Heart right ventricle (tissue), 16 donors: ENCODE measurements around the gene C1orf105. TPM values are rescaled to one million over a fixed set of nuclear protein-coding genes. Genes with fewer than 3 reads are reported as not detected.

Experiments used
- ATAC-seq, 8 donors: fragments of 200-7000 bp; cut with Tn5 transposase; one replicate each; pipeline ENCODE4 v1.9.1; 2020; ENCODE audit warnings: mild to moderate bottlenecking in 8 of 8, moderate library complexity in 8 of 8, moderate number of reproducible peaks in 1 of 8
- DNase-seq, 2 donors: peaks; one replicate each; pipeline ENCODE4 v3.0.0-alpha.2; 2020
- H3K27ac ChIP-seq, 10 donors: fragments of 200-600 bp; sonication (generic) in 2 of 10; one replicate each; pipeline versions ENCODE4 v1.5.0 to v1.8.0; 2020 to 2022; ENCODE audit warnings: mild to moderate bottlenecking in 3 of 10
- H3K27me3 ChIP-seq, 7 donors: fragments of 200-600 bp; one replicate each; pipeline ENCODE4 v1.8.0; 2021 to 2022; ENCODE audit warnings: mild to moderate bottlenecking in 2 of 7
- H3K36me3 ChIP-seq, 9 donors: fragments of 200-600 bp; sonication (generic) in 1 of 9; one replicate each; pipeline versions ENCODE4 v1.5.0 to v1.8.0; 2020 to 2022; ENCODE audit warnings: mild to moderate bottlenecking in 2 of 9
- H3K4me1 ChIP-seq, 9 donors: fragments of 200-600 bp; sonication (generic) in 1 of 9; one replicate each; pipeline versions ENCODE4 v1.5.0 to v1.8.0; 2020 to 2022; ENCODE audit warnings: mild to moderate bottlenecking in 4 of 9
- H3K4me3 ChIP-seq, 10 donors: fragments of 200-600 bp; sonication (generic) in 2 of 10; one replicate each; pipeline versions ENCODE4 v1.5.0 to v1.8.0; 2020 to 2022; ENCODE audit warnings: mild to moderate bottlenecking in 7 of 10, moderate library complexity in 2 of 10
- H3K9me3 ChIP-seq, 11 donors: fragments of 200-600 bp in 10 of 11; sonication (generic) in 2 of 11; one replicate each; pipeline versions ENCODE4 v1.5.0 to v1.8.0; 2013 to 2022; ENCODE audit warnings: mild to moderate bottlenecking in 2 of 11, control low read depth in 1 of 11, moderate library complexity in 1 of 11
- WGBS, 2 donors: extraction: QIAGEN DNeasy Blood & Tissue Kit; methylation state at CpG; one replicate each; pipeline ENCODE4 v1.1.7; 2013; ENCODE audit warnings: inconsistent platforms in 1 of 2; 5-methylcytosine and 5-hydroxymethylcytosine counted together
- intact Hi-C, 10 donors: fragments of 100-400 bp; cut with DNase I; formaldehyde crosslinking; loops; one replicate each; pipeline versions ENCODE4 v1.11.1 to v1.14.2; 2022
- polyA plus RNA-seq, 2 donors: library from polyadenylated mRNA; stranded (reverse); fragments of 200-250 nt; gene quantifications; one replicate each; pipeline ENCODE4 v1.2.3, GENCODE V29; 2013
- total RNA-seq, 10 donors: library from RNA; stranded (reverse); fragmentation: NEBNext Ultra II Directional in 3 of 10; extraction: Animal tissue kit (Norgen Biotek cat#: 25700) in 3 of 10; gene quantifications; one replicate each; pipeline versions ENCODE4 v1.2.1 to v1.2.4, GENCODE V29; 2021 to 2023
- TF ChIP-seq, protein P1 (sequence below), 9 donors: fragments of 200-600 bp; sonication (generic) in 2 of 9; IDR thresholded peaks; one replicate each; pipeline versions ENCODE4 v1.5.0 to v1.8.0; 2021 to 2022; ENCODE audit warnings: antibody characterized with exemption in 9 of 9, mild to moderate bottlenecking in 5 of 9, moderate library complexity in 1 of 9
- donor health status: Arrhythmogenic right ventricular cardiomyopathy.
- donor health status: ischemic (EF 13 %, LVEDD 7.1; RV severe dilation, severe dysfunction).
- donor health status: healthy with polysubstance abuse.
- donor health status: DM: no; HTN: yes; CAD: no.
- donor health status: DM: no; HTN: no; CAD: no.
- donor health status: ischemic (EF 25% LVEDD 6.9; RV normal size, moderate dysfunction).
- donor health status: ischemic (EF 25% LVEDD 5.7; RV mildly dilated, moderate dysfunction).
- donor health status: healthy.
- donor health status: DM: yes; HTN: yes; CAD: no.
- donor health status: Ischemic cardiomyopathy.
- donor health status: ischemic (EF 35%, LVEDD 5.7; RV mildly dilated, moderate dysfunction).
- donor health status: nonischemic (EF 11% LVEDD 7.7; RV severe dilation, severe dysfunction).
- donor health status: DM: yes; HTN: yes; CAD: no.
- donor health status: PGD.
- donor health status: ischemic (EF 29% LVEDD 5.4; RV normal size, mild dysfunction).
- donor health status: nonischemic (EF 23%, LVEDD 6.1; RV moderate dilation, normal function).

Gene C1orf105
- total and polyA plus RNA-seq, 12 donors, result 1.1 to 52.7 (median 8.6) TPM

DNA sequence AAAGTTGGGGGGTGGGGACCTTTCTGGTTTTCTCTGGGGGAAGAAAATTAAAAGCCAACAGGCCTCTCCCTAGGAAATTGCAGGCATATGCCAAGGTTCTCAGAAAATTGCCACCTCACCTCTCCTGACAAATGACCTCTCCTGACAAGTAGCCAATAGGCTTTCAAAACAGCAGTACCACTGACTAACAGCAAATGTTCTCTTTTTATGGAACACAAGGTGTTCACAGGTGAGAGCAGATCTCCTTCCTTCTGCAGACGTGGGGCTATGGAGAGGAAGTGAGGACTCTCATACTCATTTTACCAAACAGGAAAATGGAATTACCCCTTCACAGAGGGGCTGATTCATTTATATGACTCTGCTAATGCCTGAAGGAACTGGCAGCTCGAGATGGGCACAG is 79.7 kb downstream of the C1orf105 start:
- no peaks in the 10 kb centered on the region for H3K9me3 ChIP-seq
- no peaks in the 10 kb centered on the region for H3K27me3 ChIP-seq
- WGBS, 2 donors, result 82 to 84% methylated on average over 2 of the region's 2 CpGs
- no peak for DNase-seq
- no peak overlapping the region for H3K27ac ChIP-seq
- H3K4me1 ChIP-seq, result peaks cover 0 to 37% (median 5%) of the 10 kb centered on the region in 9 donors
- intact Hi-C loops, result no loop called here
- no peaks in the 10 kb centered on the region for H3K36me3 ChIP-seq
- no peak for ATAC-seq
- TF ChIP-seq, protein P1, sequence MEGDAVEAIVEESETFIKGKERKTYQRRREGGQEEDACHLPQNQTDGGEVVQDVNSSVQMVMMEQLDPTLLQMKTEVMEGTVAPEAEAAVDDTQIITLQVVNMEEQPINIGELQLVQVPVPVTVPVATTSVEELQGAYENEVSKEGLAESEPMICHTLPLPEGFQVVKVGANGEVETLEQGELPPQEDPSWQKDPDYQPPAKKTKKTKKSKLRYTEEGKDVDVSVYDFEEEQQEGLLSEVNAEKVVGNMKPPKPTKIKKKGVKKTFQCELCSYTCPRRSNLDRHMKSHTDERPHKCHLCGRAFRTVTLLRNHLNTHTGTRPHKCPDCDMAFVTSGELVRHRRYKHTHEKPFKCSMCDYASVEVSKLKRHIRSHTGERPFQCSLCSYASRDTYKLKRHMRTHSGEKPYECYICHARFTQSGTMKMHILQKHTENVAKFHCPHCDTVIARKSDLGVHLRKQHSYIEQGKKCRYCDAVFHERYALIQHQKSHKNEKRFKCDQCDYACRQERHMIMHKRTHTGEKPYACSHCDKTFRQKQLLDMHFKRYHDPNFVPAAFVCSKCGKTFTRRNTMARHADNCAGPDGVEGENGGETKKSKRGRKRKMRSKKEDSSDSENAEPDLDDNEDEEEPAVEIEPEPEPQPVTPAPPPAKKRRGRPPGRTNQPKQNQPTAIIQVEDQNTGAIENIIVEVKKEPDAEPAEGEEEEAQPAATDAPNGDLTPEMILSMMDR (IDR thresholded peaks at IDR 0.05), result no peak
- H3K4me3 ChIP-seq, result no peak overlapping the region

DNA sequence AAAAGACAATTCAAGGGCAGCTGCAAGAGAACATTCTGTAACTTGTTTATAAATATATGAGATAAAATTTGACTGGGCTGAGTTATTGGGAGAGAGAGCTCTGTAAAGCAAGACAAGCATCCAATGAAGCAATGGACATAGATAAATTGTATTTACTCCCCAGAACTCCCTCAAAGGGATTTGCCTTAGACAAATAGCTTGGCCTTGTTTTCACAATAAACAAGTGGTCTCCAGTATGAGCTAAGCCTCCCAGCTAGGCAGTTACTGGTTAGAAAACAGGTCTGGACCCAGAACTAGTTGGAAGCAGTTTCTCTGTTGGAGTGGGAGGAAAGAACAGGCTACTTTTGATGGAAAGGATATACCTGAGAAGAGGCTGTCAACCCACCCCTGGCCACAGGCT is 87.3 kb downstream of the C1orf105 start:
- Histone ChIP-seq H3K4me3 (no peak overlapping the region), H3K27me3 (no peaks in the 10 kb centered on the region), H3K27ac (no peak overlapping the region), H3K9me3 (no peaks in the 10 kb centered on the region), H3K4me1 (peaks cover 0 to 4% (median 0%) of the 10 kb centered on the region in 9 donors), H3K36me3 (no peaks in the 10 kb centered on the region)
- TF ChIP-seq, protein P1 (IDR thresholded peaks at IDR 0.05), result no peak
- ATAC-seq (no peak), DNase-seq (no peak)
- intact Hi-C loops, result no loop called here

DNA sequence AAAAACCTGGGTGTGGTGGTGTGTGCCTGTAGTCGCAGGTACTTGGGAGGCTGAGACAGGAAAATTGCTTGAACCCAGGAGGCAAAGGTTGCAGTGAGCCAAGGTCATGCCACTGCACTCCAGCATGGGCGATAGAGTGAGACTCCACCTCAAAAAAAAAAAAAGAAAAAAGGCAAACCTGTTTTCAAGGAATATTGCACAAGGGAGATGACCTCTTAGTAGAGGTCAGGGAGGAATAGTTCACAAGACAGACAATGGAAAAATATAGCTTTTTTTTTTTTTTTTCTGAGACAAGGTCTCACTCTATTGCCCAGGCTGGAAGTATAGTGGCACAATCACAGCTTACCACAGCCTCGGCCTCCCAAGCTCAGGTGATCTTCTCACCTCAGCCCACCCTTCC is 90.0 kb downstream of the C1orf105 start:
- intact Hi-C loops, result no loop called here
- WGBS, 2 donors, result 92 to 96% methylated on average over 3 of the region's 3 CpGs
- Histone ChIP-seq H3K27ac (no peak overlapping the region), H3K4me3 (no peak overlapping the region), H3K36me3 (no peaks in the 10 kb centered on the region), H3K4me1 (peaks cover 0 to 4% (median 0%) of the 10 kb centered on the region in 9 donors), H3K27me3 (no peaks in the 10 kb centered on the region), H3K9me3 (no peaks in the 10 kb centered on the region)
- TF ChIP-seq, protein P1 (IDR thresholded peaks at IDR 0.05), result no peak
- ATAC-seq, result no peak
- no peak for DNase-seq

DNA sequence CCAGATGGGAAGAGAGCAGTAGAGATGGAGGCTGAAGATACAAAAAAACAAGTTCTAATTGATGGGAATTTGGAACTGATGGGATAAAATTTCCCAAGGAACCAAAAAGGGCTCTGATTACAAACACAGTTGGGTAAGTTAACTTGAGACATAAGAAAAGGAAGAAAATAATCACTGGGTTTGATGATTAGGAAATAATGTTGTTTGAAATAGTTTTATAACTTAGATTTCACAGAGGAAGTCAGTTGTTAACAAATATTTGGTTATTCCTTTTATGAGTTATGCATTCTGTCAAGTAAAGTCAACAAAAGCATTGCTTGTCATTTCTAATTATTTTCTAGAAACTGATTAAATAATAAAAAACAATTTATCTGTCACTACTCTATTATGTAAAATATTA is 92.1 kb downstream of the C1orf105 start:
- TF ChIP-seq, protein P1 (IDR thresholded peaks at IDR 0.05), result no peak
- intact Hi-C loops, result no loop called here
- no peak overlapping the region for H3K27ac ChIP-seq
- no peaks in the 10 kb centered on the region for H3K9me3 ChIP-seq
- no peaks in the 10 kb centered on the region for H3K36me3 ChIP-seq
- DNase-seq (no peak), ATAC-seq (no peak)
- H3K27me3 ChIP-seq, result no peaks in the 10 kb centered on the region
- H3K4me1 ChIP-seq, result peaks cover 0 to 13% (median 0%) of the 10 kb centered on the region in 9 donors
- no peak overlapping the region for H3K4me3 ChIP-seq

DNA sequence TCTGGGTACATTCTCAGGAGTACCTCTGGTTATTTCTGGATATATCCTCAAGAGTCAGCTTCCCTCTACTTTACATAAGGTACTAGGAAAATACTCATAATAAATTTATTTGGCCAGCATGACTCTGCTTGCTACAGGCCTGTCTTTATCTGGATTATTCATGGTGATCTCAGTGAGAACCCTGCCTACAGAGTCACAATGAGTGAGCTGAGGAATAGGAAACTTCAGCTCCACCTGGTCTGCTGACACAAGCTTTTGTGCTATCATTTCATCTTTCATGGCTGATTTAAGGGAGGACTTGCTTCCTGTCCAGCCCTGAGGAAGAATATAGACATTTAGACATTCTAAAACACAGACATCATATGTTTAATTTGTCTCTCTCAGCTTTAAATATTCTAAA is 93.0 kb downstream of the C1orf105 start:
- Histone ChIP-seq H3K9me3 (no peaks in the 10 kb centered on the region), H3K27me3 (no peaks in the 10 kb centered on the region), H3K4me1 (peaks cover 0 to 13% (median 0%) of the 10 kb centered on the region in 9 donors), H3K36me3 (no peaks in the 10 kb centered on the region), H3K27ac (no peak overlapping the region), H3K4me3 (no peak overlapping the region)
- intact Hi-C loops, result no loop called here
- no peak for ATAC-seq
- TF ChIP-seq, protein P1 (IDR thresholded peaks at IDR 0.05), result no peak
- no peak for DNase-seq
